Endothelial cell (in vitro differentiated cells): Measurements from ENCODE around the gene ATP1B3. TPM values are rescaled to one million over a fixed set of nuclear protein-coding genes. Genes with fewer than 3 reads are reported as not detected.

ENCODE experiments used
- DNase-seq: peaks from one replicate; pipeline ENCODE4 v3.0.0; 2021; ENCODE audit warnings: low spot score
- H3K27ac Mint-ChIP-seq: one replicate; pipeline ENCODE4 v1.8.0; 2021; ENCODE audit warnings: mixed read lengths, inconsistent platforms; ENCODE audit not compliant: unreplicated experiment
- H3K27me3 Mint-ChIP-seq: one replicate; pipeline ENCODE4 v1.8.0; 2021; ENCODE audit warnings: mild to moderate bottlenecking, moderate library complexity, mixed read lengths, inconsistent platforms; ENCODE audit not compliant: unreplicated experiment
- H3K36me3 Mint-ChIP-seq: one replicate; pipeline ENCODE4 v1.8.0; 2021; ENCODE audit warnings: mild to moderate bottlenecking, low read depth, mixed read lengths, inconsistent platforms; ENCODE audit not compliant: unreplicated experiment
- H3K4me1 Mint-ChIP-seq: one replicate; pipeline ENCODE4 v1.8.0; 2021; ENCODE audit warnings: mild to moderate bottlenecking, mixed read lengths, inconsistent platforms; ENCODE audit not compliant: unreplicated experiment
- H3K4me3 Mint-ChIP-seq: one replicate; pipeline ENCODE4 v1.8.0; 2021; ENCODE audit warnings: mild to moderate bottlenecking, mixed read lengths, inconsistent platforms; ENCODE audit not compliant: unreplicated experiment
- H3K9me3 Mint-ChIP-seq: one replicate; pipeline ENCODE4 v1.8.0; 2021; ENCODE audit warnings: mixed read lengths, inconsistent platforms; ENCODE audit not compliant: unreplicated experiment
- total RNA-seq: library from RNA; stranded (reverse); fragmentation: NEBNext Ultra II Directional; extraction: Animal tissue kit (Norgen Biotek cat#: 25700); gene quantifications from one replicate; pipeline ENCODE4 v1.2.1, GENCODE V29; 2021; ENCODE audit not compliant: unreplicated experiment
- TF ChIP-seq, protein P1 (sequence below): fragments of 200-600 bp; sonication (generic); IDR thresholded peaks from one replicate; pipeline ENCODE4 v1.5.0; 2021; ENCODE audit warnings: antibody characterized with exemption; ENCODE audit not compliant: unreplicated experiment

The ATP1B3 gene
- total RNA-seq, 1 donor from 2014 or later = 273 TPM

DNA sequence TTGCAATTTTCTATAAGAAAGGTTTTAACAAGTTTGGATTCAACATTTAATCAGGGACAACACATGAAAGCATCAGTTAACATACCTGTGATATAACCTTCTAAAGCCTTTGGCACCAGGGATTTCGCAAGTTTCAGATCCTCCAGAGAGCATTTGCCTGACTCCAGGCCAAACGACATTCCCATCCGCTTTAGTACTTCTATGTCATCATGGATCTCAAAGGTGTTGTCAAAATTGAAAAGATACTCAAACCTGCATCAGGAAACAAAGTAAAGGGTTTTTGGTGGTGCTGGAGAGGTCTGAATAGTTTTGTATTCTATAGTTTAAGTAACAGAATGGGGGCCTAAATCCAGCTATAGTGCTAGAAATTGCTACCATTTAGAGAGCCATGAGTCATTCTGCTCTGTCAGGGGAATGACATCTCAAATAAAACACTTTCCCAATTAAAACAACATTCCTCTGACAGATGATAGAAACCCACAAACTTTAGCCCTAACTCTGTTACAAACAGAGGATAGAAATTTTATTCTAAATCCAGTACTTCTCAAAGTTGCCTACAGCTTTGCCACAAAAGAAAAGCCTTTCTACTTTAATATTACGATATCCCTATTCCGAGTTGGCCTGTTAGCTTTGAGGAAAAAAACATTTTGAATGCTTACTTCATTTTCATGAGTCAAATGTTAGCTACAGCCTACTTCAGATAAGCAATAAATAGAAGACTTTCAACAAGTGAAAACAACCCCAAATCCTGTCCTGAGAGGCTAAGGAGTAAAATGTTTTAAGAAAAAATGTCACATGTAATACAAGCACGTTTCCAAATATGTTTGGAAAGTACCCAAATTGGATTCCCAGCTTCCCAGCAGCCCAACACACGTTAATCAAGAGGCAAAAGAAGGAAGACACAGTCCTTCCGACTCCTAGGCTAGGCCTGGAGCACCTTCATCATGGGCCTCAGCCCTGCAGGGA is 83.4 kb downstream of the ATP1B3 start:
- Mint-ChIP-seq H3K36me3 (peaks cover 5% of the 10 kb centered on the region), H3K4me3 (no peak overlapping the region), H3K27me3 (peaks cover 2% of the 10 kb centered on the region)

DNA sequence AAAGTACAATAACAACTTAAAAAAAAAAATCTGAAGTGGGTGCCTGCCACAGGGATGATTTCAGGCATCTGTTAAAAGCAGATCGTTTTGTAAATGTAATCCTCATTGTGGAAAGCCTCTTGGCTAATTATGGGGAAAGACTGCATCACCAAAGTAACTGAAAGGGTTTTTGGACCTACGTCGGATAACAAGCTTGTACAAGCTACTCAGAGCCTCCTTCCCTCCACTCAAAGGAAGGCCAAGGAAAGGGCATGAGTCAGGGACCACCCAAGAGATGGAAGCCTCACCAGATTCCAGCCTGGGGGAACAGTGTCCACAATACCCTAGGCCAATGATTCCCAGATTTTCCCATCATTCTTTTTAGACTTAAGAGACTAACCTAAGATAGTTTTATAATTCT is 84.3 kb downstream of the ATP1B3 start:
- H3K27me3 Mint-ChIP-seq = peaks cover 2% of the 10 kb centered on the region
- no peak for DNase-seq
- H3K4me1 Mint-ChIP-seq = no peaks in the 10 kb centered on the region
- no peak overlapping the region for H3K4me3 Mint-ChIP-seq
- TF ChIP-seq, protein P1, sequence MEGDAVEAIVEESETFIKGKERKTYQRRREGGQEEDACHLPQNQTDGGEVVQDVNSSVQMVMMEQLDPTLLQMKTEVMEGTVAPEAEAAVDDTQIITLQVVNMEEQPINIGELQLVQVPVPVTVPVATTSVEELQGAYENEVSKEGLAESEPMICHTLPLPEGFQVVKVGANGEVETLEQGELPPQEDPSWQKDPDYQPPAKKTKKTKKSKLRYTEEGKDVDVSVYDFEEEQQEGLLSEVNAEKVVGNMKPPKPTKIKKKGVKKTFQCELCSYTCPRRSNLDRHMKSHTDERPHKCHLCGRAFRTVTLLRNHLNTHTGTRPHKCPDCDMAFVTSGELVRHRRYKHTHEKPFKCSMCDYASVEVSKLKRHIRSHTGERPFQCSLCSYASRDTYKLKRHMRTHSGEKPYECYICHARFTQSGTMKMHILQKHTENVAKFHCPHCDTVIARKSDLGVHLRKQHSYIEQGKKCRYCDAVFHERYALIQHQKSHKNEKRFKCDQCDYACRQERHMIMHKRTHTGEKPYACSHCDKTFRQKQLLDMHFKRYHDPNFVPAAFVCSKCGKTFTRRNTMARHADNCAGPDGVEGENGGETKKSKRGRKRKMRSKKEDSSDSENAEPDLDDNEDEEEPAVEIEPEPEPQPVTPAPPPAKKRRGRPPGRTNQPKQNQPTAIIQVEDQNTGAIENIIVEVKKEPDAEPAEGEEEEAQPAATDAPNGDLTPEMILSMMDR = no peak
- no peaks in the 10 kb centered on the region for H3K9me3 Mint-ChIP-seq
- H3K27ac Mint-ChIP-seq = no peak overlapping the region
- H3K36me3 Mint-ChIP-seq = peaks cover 7% of the 10 kb centered on the region

More for the DNA sequence above, 83.4 kb downstream of the ATP1B3 start:
- Mint-ChIP-seq H3K27ac (no peak overlapping the region), H3K9me3 (no peaks in the 10 kb centered on the region), H3K4me1 (no peaks in the 10 kb centered on the region)
- TF ChIP-seq, protein P1 = no peak
- no peak for DNase-seq

DNA sequence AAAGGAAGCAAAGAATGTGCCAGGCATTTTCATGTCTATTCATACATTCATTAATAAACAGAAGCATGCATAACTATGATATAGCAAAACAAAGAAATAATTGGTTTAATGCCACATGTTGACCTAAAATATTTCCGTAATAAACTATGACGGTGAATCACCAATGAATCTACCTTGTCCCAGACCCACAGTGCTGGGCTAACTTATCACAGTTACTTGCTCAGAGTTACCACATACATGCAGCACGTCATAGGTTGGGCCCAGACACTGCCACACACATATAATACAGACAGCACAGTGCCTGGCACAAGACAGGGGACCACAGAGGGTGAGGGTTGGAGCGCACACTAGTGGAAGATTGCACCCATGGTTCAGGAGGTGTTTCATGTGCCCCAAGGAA is 86.9 kb downstream of the ATP1B3 start:
- H3K27me3 Mint-ChIP-seq = peaks cover 2% of the 10 kb centered on the region
- H3K4me1 Mint-ChIP-seq = no peaks in the 10 kb centered on the region
- no peak for DNase-seq
- no peak overlapping the region for H3K27ac Mint-ChIP-seq
- TF ChIP-seq, protein P1 = no peak
- no peak overlapping the region for H3K4me3 Mint-ChIP-seq
- H3K36me3 Mint-ChIP-seq = peaks cover 7% of the 10 kb centered on the region
- H3K9me3 Mint-ChIP-seq = no peaks in the 10 kb centered on the region

DNA sequence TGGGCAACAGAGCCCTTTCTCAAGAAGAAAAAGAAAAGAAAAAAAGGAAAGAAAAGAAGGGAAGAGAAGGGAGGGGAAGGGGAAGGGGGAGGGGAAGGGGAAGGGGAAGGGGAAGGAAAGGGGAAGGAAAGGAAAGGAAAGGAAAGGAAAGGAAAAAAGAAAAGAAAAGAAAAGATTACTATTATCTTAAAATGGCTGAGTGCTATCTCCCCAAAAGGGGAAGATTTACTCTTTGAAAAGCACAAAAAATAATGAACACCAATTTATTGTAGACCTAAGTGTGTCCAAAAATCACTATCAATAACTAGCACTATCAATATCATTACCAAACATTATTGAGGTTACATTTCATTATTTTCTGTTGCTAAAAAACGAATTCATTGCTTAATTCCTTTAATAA is 89.0 kb downstream of the ATP1B3 start:
- TF ChIP-seq, protein P1 = no peak
- no peaks in the 10 kb centered on the region for H3K4me1 Mint-ChIP-seq
- no peaks in the 10 kb centered on the region for H3K9me3 Mint-ChIP-seq
- no peak overlapping the region for H3K4me3 Mint-ChIP-seq
- H3K36me3 Mint-ChIP-seq = peaks cover 7% of the 10 kb centered on the region
- DNase-seq = no peak
- H3K27ac Mint-ChIP-seq = peak overlapping the region; percentile 6
- H3K27me3 Mint-ChIP-seq = peaks cover 2% of the 10 kb centered on the region

DNA sequence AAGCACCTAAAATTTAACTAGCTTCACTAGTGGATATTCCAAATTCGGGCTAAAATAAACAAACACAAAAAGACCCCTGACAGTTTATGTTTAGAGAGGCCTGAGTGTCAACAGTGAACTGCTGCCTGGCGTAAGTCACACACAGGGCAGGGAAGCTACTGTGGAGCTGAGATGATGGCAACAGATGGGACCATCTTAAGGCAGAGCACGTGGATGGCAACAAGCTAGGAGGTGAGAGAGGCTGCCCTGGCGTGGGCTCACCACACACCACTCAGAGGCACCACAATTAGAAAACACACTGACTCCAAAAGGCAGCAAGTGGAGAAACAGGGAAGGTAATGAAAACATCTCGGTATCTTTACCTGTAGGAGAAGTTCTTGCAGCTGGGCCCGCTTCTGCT is 93.3 kb downstream of the ATP1B3 start:
- no peak overlapping the region for H3K4me3 Mint-ChIP-seq
- H3K4me1 Mint-ChIP-seq = no peaks in the 10 kb centered on the region
- no peaks in the 10 kb centered on the region for H3K27me3 Mint-ChIP-seq
- TF ChIP-seq, protein P1 = no peak
- no peak overlapping the region for H3K27ac Mint-ChIP-seq
- H3K36me3 Mint-ChIP-seq = peaks cover 4% of the 10 kb centered on the region
- H3K9me3 Mint-ChIP-seq = no peaks in the 10 kb centered on the region
- DNase-seq = no peak
